HG03354 (cell line): ENCODE data around the gene SUGCT.
"Not testable (repeated sequence)": the region's sequence is repeated elsewhere in the genome, so short reads cannot be mapped to it uniquely, and the experiment has no call there.

Experiments
- ATAC-seq: cut with Tn5 transposase; IDR thresholded peaks from one replicate; pipeline ENCODE4 v1.9.1; 2021; ENCODE audit warnings: mild to moderate bottlenecking; ENCODE audit not compliant: unreplicated experiment, poor library complexity, severe bottlenecking

Gene SUGCT

DNA sequence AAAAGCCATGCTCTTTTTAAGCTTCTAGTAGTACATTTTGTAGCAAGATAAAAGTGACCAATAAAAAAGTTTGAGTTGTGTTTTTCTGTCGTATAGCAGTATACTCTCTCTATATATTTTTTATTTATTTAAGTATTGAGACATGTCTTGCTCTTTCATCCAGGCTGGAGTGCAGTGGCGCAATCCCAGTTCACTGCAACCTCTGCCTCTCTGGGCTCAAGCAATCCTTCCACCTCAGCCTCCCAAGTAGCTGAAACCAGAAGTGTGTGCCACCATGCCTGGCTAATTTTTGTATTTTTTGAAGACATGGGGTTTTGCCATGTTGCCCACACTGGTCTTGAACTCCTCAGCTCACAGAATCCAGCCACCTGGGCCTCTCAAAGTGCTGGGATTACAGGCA lies 2.8 kb downstream of the SUGCT start:
- no peak for ATAC-seq

DNA sequence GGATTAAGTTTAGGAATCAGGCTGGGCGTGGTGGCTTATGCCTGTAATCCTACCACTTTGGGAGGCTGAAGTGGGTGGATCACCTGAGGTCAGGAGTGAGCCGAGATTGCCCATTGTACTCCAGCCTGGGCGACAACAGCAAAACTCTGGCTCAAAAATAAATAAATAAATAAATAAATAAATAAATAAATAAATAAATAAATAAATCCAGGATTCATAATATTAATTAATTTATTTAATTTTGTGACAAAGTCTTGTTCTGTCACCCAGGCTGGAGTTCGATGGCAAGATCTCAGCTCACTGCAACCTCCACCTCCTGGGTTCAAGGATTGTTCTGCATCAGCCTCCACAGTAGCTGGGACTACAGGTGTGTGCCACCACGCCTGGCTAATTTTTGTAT lies 4.2 kb downstream of the SUGCT start:
- ATAC-seq: no peak

DNA sequence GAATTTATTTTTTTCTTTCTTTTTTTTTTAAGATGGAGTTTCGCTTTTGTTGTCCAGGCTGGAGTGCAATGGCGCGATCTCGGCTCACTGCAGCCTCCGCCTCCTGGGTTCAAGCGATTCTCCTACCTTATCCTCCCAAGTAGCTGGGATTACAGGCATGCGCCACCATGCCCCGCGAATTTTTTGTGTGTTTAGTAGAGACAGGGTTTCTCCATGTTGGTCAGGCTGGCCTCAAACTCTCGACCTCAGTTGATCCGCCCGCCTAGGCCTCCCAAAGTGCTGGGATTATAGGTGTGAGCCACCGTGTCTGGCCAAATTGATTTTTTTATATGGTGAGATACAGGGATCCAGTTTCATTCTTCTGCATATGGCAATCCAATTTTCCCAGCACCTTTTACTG lies 5.1 kb downstream of the SUGCT start:
- not testable (repeated sequence) for ATAC-seq

DNA sequence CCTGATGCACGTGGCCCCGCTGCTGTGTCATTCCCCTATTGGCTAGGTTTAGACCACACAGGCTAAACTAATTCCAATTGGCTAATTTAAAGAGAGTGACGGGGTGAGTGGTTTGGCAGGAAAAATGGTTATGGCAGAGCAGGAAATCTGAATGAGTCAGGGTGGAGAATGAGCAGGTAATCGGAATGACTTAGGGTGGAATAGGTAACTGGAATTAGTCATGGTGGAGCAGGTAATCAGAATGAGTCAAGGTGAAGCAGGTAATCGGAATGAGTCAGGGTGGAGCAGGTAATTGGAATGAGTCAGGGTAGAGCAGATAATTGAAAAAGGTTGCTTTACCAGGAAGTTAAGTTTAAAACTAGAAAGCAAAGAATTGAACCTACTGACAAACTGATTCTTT lies 7.1 kb downstream of the SUGCT start:
- not testable (repeated sequence) for ATAC-seq

DNA sequence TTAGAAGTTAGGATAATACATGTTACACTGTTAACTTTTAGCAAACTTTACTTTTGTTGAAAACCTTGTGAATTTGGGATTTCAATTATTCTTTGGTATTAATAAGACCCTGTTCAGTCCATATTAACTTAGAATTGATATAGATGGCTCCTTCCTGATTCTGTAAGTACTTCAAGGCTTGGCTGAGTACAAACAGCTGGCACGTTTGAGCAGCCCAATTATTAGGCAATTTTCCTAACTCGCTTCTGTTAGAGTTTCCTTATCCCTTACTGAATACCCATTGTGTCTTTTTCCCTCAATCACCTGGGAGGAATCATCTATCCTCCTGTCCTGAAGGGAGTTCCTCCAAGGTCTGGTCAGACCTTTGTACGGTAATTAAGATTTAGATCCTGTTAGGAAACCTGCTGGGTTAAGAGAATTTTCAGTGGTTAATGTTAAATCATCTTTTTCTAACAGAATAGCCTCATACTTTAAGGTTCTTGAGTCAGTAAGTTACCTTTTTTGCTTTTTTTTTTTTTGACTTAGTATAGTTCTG lies 10.9 kb downstream of the SUGCT start:
- ATAC-seq: not testable (repeated sequence)

DNA sequence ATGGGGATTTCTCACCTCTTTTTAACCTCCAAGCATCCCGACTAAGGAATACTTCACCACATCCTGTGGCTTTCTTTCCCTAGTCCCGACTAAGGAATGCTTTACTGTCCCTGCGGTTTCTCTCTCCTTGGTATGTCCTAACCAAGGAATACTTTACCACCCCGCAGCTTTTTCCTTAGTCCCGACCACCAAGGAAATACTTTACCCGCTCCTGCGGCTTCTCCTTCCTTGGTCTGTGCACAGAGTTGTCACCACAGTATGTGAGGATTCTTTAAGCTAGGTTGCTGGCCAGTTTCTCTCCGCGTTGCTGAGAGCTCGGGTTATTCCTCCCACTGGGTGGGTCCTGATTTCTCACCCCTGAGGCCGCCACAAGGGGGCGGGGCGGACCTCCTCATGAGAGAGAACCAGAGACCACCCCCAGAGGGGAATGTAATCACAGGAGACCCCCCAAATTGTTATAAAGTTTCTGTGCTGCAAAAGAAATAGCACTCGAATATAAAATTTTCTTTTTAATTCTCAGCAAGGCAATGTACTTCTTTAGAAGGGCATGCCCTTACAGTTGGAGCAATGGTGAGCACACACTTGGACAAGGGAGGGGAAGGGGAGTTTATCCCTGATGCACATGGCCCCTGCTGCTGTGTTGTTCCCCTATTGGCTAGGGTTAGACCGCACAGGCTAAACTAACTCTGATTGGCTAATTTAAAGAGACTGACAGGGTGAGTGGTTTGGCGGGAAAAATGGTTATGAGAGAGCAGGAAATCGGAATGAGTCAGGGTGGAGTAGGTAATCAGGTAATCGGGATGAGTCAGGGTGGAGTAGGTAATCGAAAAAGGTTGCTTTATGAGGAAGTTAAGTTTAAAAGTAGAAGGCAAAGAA lies 12.8 kb downstream of the SUGCT start:
- no peak for ATAC-seq

DNA sequence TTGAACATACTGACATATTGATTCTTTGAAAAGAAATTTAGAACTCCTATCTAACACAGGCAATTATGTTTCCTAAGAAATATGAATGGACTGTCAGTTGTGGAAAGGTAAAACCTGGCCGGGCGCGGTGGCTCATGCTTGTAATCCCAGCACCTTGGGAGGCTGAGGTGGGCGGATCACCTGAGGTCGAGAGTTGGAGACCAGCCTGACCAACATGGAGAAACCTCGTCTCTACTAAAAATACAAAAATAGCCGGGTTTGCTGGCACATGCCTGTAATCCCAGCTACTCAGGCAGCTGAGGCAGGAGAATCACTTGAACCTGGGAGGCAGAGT lies 13.4 kb downstream of the SUGCT start:
- not testable (repeated sequence) for ATAC-seq

DNA sequence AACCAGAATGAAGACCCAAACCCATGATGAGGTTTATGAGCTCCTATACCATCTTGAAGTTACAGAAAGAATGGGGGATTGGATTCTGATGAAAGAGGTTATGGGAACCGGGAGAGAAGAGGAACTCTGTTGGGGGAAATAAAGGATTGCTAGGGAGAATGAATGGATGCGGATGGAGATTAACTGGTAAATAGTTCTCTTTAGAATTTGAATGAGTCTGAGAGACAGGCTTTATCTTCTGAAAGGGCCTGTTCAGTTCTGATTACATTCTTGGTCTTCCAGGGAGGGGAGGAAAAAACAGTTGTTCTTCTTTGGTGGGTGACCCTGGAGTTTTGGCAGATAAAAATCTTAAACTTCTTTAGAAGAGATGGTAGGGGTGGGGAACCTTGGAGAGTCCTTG lies 13.9 kb downstream of the SUGCT start:
- ATAC-seq: no peak

DNA sequence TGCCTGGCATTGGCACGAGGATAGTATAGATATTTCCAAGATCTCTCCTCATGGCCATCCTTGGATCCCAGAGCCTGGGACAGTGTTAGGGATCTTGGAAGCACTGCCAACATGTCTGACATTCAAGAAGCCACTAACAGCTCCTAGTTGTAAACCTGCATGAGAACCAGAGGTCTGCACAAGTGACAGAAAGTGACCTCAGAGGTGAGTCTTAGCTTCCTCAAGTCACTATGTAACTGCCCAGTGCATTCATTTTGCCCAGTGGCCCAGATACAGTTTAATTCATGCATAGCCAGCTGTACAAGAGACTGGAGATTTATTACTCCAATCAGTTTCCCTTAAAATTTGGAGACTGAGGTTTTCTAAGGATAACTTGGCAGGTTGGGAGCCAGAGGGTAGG lies 16.7 kb downstream of the SUGCT start:
- ATAC-seq: no peak

DNA sequence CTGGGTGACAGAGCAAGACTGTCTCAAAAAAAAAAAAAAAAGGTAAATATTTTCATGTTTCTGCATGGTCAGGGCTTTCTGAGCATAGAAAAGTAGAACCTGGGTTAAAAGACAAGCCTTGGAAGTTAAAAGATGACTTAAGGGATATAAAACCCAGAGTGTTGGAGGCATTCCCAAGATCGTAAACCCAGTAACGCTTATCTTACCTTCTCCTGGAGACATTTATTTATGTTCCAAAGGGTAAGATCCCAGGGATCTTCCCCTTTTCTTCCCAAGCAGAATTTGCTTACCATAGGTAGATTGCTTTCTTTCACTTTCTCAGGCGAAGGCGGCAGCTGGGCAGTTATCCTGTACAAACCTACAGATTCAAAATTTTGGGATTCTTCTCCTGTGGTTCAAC lies 22.2 kb downstream of the SUGCT start:
- no peak for ATAC-seq

DNA sequence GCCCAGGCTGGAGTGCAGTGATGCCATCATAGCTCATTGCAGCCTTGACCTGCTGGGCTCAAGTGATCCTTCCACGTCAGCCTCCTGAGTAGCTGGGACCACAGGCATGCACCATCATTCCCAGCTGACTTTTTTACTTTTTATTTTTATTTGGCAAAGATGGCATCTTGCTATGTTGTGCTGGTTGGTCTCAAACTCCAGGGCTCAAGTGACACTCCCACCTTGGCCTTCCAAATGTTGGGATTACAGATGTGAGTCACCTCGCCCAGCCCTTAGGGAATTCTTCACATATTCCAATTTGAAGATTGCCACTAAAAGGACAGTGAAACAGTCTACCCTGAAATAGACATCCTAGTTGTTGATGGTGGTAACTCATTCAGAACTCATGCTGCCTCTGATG lies 27.7 kb downstream of the SUGCT start:
- ATAC-seq: no peak

DNA sequence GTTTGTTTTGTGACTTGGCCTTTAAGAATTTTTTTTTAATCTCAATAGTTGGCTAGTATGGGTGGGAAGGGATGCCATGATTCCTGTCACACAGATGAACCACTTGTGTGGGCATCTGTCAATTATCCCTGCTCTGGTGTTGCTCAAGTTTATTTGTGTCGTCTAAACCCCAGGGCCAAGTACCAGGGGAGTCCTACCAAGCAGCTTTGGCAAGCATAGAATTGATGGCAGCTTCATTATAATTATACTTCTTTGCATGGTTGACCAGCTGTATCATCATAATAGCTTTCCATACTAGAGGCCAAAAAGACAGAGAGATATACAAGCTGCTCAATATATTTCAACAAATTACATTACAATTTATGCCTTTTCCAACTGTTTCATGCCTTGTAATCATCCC lies 30.4 kb downstream of the SUGCT start:
- no peak for ATAC-seq

DNA sequence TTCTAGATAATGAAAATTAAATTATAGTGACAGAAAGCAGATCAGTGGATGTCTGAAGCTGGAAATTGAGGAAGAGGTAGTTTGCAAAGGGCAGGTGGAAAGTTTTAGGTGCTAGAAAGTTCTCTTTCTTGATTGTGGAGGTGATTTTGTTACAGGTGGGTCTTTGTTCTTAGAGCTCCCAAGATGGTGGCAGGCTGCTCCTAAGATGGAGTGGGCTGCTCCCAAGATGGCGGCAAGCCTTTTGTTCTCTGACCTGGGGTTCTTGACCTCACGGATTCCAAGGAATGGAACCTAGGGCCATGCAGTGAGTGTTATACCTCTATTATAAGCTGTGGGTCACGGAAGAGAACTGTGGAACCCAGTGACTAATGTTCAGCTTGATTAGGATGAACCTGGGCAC lies 32.5 kb downstream of the SUGCT start:
- no peak for ATAC-seq

DNA sequence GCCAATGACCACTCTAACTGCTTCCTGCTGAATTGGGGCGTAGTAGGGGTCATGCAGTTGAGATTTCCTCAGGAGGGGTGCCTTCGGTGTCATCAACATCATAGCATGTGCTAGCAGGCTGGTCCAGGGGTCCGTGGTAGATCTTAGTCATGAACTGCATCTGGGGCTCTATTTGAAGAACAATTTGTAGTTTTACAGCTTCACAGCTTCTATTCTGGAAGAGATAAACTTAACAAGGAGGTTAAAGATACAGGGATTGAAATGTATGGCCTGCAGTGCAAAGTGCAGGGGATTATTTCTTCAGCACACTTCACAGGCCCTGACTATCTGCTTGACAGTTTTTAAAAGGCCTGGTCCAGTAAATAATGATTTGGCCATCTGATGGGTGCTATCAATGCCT lies 33.5 kb downstream of the SUGCT start:
- ATAC-seq: not testable (repeated sequence)

DNA sequence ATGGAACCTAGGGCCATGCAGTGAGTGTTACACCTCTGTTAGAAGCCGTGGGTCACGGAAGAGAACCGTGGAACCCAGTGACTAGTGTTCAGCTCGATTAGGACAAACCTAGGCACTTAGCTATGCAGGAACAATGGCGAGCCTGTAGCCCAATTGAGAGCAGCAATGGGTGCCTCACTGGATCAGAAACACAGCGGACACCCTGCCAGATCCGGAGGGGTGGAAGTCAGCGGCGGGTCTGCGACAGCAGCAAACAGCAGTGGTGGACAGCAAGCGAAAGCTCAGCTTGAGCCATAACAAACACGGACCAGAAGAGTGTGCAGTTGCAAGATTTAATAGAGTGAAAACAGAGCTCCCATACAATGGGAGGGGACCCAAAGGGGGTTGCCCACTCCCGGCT lies 38.3 kb downstream of the SUGCT start:
- not testable (repeated sequence) for ATAC-seq

DNA sequence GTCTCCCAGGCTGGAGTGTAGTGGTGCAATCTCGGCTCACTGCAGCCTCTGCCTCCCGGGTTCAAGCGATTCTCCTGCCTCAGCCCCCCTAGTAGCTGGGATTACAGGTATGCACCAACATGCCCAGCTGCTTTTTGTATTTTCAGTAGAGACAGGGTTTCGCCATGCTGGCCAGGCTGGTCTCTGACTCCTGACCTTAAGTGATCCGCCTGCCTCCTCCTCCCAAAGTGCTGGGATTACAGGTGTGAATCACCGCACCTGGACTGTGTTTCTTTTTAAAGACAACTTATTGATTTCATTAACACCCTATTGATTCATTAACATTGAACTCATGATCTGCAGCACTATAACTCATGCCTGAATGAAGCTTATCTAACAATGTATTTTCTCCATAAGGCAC lies 40.5 kb downstream of the SUGCT start:
- not testable (repeated sequence) for ATAC-seq

DNA sequence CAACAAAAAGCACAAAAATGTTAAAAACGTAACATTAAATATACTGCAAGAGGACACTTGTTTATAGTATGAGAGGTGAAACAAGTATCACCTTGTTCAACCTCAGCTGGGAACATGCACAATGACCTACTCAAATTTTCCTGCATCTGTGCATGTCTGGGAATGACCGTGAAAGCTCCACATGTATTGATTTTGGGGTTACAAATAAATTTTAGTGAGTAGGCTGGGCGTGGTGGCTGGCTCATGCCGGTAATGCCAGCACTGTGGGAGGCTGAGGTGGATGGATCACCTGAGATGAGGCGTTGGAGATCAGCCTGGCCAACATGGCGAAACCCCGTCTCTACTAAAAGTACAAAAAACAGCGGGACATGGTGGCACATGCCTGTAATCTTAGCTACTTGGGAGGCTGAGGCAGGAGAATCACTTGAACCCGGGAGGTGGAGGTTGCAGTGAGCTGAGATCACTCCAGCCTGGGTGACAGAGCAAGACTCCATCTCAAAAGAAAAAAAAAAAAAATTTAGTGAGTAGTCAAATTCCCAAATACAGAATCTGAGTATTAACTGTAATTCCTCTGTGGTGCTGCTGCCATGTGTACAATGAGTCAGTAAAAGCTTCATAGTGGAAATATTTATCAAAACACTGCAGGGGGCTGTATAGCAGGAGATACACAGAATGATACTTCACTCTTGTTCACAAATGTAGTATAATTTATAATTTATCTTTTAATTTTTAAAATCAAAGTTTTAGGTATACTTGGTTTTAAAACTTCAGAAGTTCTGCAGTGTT lies 41.1 kb downstream of the SUGCT start:
- no peak for ATAC-seq

DNA sequence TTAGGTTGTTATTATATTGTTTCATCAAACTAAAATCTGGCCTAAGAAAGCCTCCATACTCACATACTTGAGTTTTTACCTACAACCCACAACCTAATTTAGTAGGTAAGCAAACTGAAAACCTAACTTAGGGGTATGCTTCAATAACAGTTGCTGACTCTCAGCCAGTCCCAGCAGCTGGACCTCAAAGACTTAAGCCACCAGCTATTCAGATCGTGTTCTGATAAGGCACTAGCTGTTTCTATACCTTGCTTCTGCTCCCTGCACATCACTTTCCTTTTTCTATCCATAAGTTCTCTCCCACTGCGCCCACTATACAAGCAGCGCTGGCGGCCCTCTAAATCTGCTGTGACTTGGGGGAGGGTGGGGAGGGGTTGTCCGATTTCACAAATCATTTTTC lies 42.3 kb downstream of the SUGCT start:
- no peak for ATAC-seq

DNA sequence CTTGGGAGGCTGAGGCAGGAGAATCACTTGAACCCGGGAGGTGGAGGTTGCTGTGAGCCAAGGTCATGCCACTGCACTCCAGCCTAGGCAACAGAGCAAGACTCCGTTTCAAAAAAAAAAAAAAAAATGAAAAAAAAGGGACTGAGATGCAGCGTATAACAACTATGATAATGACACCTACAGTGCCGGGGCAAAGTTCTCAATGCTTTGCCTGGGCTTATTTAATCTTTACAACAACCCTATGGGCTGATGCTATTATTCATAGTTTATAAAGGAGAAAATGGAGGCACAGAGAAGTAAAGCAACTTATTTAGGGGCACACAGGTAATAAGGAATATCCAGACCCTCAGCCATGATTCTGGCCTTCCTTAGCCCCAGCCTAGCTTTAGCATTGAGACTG lies 47.6 kb downstream of the SUGCT start:
- ATAC-seq: no peak

DNA sequence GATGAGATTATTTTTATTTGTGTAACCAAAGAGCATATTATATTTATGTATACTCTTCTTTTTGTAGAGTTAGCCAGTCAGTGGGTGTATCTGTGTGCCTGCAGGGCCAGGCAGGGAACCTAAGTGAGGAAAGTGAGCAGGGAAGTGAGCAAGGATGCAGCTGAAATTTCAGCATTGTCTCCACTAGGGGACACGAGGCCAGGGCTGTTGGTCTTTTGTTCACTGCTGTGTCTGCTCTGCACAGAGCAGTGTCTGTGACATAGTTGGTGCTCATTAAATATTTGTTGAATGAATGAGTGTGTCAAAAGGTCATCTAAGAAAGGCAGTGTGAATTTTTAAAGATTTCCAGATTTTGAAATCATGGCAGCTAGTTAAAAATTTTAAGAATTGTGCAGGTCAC lies 51.8 kb downstream of the SUGCT start:
- ATAC-seq: no peak

DNA sequence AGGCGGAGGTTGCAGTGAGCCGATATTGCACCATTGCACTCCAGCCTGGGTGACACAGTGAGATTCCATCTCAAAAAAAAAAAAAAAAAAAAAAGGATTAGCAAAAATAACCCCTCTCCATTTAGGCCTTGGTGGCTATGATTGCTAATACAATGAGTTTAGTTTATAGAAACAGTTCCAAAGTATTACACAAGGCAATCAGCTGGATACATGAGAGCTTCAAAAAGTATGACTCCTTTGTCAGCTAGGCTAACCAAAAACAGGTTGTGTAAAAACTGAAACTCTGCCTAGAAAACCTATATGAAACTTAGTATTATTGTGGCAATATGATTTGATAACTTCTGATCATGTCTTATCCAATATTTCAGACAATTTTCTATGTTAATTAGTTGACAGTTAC lies 57.2 kb downstream of the SUGCT start:
- ATAC-seq: no peak
